Stimulated activated CD4-positive, alpha-beta T cell treated with anti-CD3 and anti-CD28 coated beads, TNF-alpha, amount 100 ng/mL, for 24 hours (primary cell): ENCODE measurements around the gene TES.
"Not testable (repeated sequence)": the region's sequence is repeated elsewhere in the genome, so short reads cannot be mapped to it uniquely, and the experiment has no call there.

ENCODE experiments used
- DNase-seq, 3 experiments: peaks; one replicate each; pipeline ENCODE4 v3.0.0-alpha.2; 2020; ENCODE audit warnings: low read depth in 3 of 3

TES gene

GRCh38 chr7:116210345-116211005 is at the start of gene TES:
Gene TES, plus strand, starts transcription at chr7:116210539. Its CDS starts 169 bp downstream, at chr7:116210708.
- peak; percentile 21 to 67 (median 33) for DNase-seq

DNA sequence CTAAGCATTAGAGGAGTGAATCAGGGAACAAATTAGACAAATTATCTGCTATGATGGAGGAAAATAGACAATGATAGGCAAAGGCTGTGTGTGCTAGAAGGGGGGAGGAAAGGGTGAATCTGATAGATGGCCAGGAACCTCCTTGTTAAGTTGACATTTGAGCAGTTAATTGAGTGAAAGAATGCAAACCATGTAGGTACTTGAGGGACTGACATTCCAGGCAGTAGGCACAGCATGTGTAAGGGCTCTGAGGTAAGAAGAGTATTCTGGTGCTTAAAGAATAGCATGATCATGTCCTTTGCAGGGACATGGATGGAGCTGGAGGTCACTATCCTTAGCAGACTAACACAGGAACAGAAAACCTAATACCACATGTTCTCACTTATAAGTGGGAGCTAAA is 48.6 kb upstream of the TES start:
- no peak for DNase-seq

DNA sequence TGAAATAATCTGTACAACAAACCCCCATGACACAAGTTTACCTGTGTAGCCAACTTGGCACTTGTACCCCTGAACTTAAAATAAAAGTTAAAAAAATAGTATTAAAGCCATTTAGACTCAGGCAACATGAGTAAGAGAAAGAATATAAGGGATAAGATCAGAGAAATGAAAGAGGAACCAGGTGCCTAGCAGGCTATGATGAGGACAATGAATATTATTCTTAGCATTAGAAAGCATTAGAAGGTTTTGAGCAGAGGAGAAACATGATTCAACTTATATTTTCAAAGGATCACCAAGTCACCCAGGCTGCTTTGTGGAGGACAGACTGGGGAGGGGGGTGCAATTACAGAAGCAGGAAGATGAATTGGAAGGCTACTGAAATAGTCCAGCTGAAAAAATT is 48.1 kb upstream of the TES start:
- DNase-seq: no peak

- no peak for DNase-seq
Observed at GRCh38 chr7:116162992-116163391, 47.3 kb upstream of the TES start.

- DNase-seq: no peak
Observed at GRCh38 chr7:116164552-116165306, 45.6 kb upstream of the TES start.

DNA sequence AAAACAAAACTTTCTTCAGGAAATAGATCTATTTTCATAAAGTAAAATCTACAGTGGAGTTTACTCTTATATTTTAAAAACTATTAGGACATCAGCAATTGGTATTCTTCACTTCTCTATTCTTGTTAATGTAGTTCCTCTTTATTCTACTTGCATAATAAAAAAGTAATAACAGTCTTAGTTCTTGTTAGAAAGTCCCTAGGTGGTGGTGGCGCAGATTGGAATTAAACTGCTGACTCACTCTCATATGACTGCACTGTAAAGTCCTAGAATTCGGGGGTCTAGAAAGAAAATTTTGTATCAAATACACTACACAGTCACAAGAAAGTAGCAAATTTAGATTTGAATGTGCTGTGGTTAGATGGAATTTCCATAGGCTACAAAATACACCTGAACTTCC is 44.6 kb upstream of the TES start:
- no peak for DNase-seq

- no peak for DNase-seq
Observed at GRCh38 chr7:116166156-116166555, 44.2 kb upstream of the TES start.

GRCh38 chr7:116167177-116167576 is 43.2 kb upstream of the TES start:
- no peak for DNase-seq

GRCh38 chr7:116169060-116169459 is 41.3 kb upstream of the TES start:
- DNase-seq: no peak

DNA sequence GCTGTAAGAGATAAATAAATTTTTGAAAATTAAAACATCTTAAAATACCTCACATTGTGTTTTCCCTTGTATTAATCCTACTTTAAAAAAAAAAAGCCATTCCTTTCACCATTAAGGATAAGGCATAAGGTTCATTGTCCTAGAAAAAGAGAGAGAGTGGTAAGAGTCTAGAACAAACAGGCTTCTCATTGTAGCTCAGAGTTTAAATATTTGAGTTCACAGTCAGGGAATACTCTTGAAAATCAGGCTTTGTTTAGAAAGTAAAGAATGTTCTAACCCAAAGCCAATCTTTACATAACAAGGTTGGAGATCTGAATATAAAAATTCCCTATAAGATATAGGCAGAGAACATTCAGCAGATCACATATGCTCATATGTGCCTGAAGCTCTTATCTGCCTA is 40.2 kb upstream of the TES start:
- no peak for DNase-seq

DNA sequence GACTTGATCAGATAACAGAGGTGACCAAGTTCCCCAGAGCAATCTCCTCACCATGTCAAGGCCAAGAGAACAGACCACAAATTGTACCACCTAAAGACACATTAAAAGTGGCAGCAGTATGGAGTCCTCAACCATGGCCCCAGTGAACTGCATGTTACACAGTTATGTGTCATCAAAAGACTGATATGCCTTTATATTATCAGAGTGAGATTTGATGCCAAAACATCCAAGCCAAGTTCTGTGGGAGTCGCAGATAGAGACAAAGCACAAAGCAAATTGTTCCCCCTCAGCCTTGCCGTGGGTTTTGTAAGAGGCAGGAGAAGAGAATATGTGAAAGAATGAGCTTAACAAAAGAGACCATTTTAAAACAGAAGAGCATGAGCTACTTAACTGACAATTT is 39.2 kb upstream of the TES start:
- no peak for DNase-seq

DNA sequence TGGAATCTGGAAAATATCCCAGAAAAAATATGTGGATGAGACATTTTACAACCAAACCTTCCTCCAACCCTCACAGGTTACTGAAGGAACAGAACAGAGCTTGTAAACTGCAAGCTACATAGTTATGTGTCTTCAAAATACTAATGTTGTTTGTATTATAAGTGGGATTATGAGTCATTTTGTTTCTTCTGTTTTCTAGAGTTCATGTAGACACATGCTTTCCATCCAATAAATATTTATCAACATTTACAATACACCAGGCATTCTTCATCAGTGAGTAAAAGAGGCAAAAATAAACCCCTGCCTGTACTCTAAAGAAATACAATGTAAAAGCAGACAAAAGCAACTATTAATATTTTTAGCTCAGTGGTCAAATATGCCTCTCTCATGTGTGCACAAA is 38.0 kb upstream of the TES start:
- DNase-seq: no peak

- no peak for DNase-seq
Observed at GRCh38 chr7:116173051-116174028, 37.0 kb upstream of the TES start.

GRCh38 chr7:116175095-116175494 is 35.2 kb upstream of the TES start:
- DNase-seq: not testable (repeated sequence)

DNA sequence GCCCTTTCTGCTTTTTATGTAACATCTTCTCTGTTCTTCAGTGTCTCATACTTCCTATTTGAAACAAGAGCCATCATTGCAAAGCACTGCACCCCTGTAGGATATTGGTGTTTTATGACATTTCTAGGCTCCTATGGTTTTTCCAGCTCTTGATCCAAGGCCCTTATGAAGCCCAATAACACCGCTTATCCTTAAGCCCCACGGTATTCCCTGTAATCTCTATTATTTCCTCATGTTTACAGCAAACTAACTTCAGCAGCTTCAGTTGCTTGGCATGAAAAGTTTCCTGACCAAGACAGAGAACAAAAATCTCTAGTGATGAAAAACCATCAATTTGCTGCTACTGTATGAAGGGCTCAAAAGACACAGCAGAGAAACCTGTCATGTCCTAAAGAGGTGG is 34.1 kb upstream of the TES start:
- DNase-seq: no peak

DNA sequence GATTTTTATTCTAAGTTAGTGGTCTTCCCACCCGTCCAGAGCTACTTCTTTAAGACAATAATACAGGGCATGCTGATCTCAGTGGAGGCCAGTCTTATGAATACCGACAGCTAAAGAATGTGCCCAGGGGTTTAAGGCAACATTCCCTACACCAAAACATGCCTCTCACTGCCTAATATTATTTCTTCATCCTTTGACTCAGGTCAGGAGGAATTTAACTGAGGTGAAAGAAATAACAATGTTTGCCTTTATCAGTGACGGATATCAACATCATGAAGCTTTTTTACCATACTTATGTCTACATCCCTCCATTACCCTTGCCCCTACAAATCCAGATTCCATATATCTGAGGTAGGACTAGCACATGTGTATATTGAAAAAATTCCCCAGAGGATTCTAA is 33.3 kb upstream of the TES start:
- no peak for DNase-seq

DNA sequence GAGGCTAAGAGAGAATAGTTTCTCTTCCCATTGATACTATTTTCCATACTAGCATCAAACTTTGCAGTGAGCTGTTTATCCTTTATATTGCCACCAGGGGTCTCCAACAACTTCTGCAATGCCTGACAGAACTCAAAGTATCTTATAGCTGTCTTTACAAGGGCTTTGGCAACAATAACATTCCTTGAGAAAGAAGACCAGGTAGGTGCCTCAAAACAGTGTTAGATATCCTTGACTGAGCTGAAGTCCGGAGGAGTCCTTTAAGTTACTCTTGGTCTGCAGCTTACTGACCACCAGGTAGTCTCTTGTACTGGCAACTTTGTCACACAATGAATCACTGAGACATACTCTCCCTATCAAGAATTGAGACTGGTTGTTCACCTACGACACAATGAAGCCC is 30.0 kb upstream of the TES start:
- DNase-seq: no peak

- DNase-seq: no peak
Observed at GRCh38 chr7:116182023-116182422, 28.3 kb upstream of the TES start.

DNA sequence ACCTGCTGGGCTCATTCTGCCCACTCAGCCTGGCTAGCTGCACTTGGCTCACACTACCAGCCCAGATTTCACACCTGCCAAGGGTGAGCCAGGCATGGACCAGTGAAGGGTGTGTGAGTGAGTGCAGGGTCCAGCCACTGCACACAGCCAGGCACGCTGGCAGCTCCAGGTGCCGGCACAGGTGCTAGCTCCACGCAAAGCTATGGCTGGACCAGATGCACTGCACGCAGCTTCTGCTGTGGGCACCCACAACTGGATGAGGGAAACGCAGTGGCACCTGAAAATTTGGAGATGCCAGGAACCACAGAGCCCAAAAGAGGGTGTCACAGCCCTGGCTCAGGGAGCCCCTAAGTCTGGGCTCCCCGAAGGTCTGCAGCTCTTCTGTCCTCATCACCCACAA is 24.9 kb upstream of the TES start:
- no peak for DNase-seq

GRCh38 chr7:116185956-116186355 is 24.4 kb upstream of the TES start:
- DNase-seq: no peak

DNA sequence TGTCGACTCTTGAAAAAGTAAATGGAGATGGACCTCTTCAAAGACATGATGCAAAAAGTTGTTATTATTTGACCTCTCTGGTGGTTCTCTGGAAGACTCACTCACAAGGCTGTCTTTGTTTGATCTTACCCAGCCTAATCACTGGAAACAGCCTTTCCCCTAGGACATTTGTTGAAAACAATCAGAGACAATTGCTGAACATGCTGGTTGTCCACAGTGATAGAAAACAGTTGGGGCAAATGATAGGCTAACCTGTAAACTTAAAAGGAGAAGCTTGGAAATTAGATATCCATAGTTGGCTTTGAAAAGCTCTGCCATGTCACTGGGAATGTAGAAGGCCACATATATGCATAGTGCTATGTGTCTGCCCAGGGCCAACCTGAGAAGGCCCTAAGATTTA is 22.9 kb upstream of the TES start:
- no peak for DNase-seq

DNA sequence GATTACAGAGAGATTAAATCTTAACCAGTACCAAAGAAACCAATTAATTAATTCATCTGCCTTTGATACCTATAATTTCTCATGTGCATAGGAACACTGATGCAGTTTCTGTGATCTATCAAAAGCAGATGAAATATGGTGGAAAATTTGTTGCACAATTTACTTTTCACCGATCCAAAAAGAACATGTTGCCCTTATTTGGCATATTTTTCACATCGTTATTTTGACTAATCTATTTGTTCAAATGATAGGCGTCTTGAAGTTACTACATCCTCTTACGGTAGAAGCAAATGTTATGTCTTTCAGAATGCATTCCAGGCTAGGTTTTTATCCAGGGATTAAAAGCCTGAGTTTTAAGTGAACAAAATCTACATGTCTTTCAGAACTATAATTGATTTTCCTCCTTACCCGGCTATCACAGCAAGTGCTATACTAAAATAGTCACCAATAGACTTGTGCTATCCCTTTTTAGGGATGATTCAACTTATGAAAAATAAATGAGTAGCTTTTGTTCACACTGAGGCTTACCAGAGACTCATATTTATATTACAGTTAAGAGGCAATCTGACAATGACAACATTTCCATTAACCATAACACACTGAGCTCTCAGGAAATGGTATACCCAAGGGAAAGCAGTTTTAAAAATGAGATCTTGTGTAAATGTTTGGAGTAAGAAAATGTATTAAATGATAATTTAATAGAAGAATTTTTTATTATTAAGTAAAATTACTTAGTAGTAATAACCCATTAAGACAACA is 16.8 kb upstream of the TES start:
- no peak for DNase-seq
